Common myeloid progenitor, CD34-positive (primary cell): ENCODE measurements around the gene CD34.

ENCODE experiments used
- CTCF ChIA-PET: fragments of 350-600 bp; sonication (Branson Sonifier 250); formaldehyde crosslinking; loops from one replicate; lab custom pipeline; 2021; ENCODE audit warnings: antibody characterized with exemption; lab: Charles Lee
- POLR2A ChIA-PET: fragments of 350-600 bp; sonication (Branson Sonifier 250); formaldehyde crosslinking; loops from one replicate; lab custom pipeline; 2021; ENCODE audit warnings: antibody characterized with exemption; lab: Charles Lee
- DNase-seq, 3 donors: peaks; one replicate each; pipeline versions ENCODE4 v3.0.0 to v3.0.0-alpha.2; 2013
- H3K27ac ChIP-seq, 2 experiments: 1 replicate in 1 of 2; 2 replicates in 1 of 2; pipeline ENCODE4 v1.7.0; 2013; ENCODE audit warnings: inconsistent platforms in 2 of 2, low read length in 2 of 2, mild to moderate bottlenecking in 2 of 2, low read depth in 1 of 2, moderate library complexity in 1 of 2; ENCODE audit not compliant: severe bottlenecking in 2 of 2, insufficient read depth in 1 of 2, poor library complexity in 1 of 2
- H3K27me3 ChIP-seq, 5 experiments: replicated peaks in 2 of 5; 1 replicate in 3 of 5; 2 replicates in 2 of 5; pipeline versions ENCODE4 v1.6.1 to v1.7.0; 2013; ENCODE audit warnings: low read length in 4 of 5, mild to moderate bottlenecking in 2 of 5, moderate library complexity in 2 of 5, inconsistent platforms in 1 of 5; ENCODE audit not compliant: insufficient read depth in 5 of 5, control insufficient read depth in 4 of 5
- H3K36me3 ChIP-seq, 4 experiments: 1 replicate in 2 of 4; 2 replicates in 2 of 4; pipeline versions ENCODE4 v1.6.1 to v1.7.0; 2013; ENCODE audit warnings: low read length in 3 of 4, control low read depth in 1 of 4, mild to moderate bottlenecking in 1 of 4; ENCODE audit not compliant: control insufficient read depth in 4 of 4, insufficient read depth in 4 of 4
- H3K4me1 ChIP-seq, 4 experiments: 1 replicate in 3 of 4; 2 replicates in 1 of 4; pipeline versions ENCODE4 v1.6.1 to v1.7.1; 2013; ENCODE audit warnings: low read length in 3 of 4, mild to moderate bottlenecking in 3 of 4, control low read depth in 1 of 4, inconsistent platforms in 1 of 4, moderate library complexity in 1 of 4; ENCODE audit not compliant: control insufficient read depth in 4 of 4, insufficient read depth in 4 of 4; ENCODE audit errors: control extremely low read depth in 1 of 4
- H3K4me3 ChIP-seq, 7 experiments: 1 replicate in 4 of 7; 2 replicates in 3 of 7; pipeline versions ENCODE4 v1.5.1 to v1.7.0; 2013; ENCODE audit warnings: mild to moderate bottlenecking in 7 of 7, low read length in 6 of 7, moderate library complexity in 6 of 7, inconsistent platforms in 2 of 7, low read depth in 2 of 7, control low read depth in 1 of 7; ENCODE audit not compliant: insufficient read depth in 4 of 7, control insufficient read depth in 1 of 7; ENCODE audit errors: extremely low read depth in 1 of 7
- H3K9me3 ChIP-seq, 5 experiments: 1 replicate in 4 of 5; 2 replicates in 1 of 5; pipeline versions ENCODE4 v1.6.1 to v1.7.1; 2013; ENCODE audit warnings: low read length in 4 of 5, mild to moderate bottlenecking in 2 of 5, inconsistent platforms in 1 of 5, low read depth in 1 of 5, moderate library complexity in 1 of 5; ENCODE audit not compliant: control insufficient read depth in 4 of 5, insufficient read depth in 2 of 5; ENCODE audit errors: control extremely low read depth in 1 of 5
- WGBS: methylation state at CpG from one replicate; pipeline ENCODE4 v1.1.5; 2013; ENCODE audit not compliant: insufficient coverage; 5-methylcytosine and 5-hydroxymethylcytosine counted together

Gene CD34

DNA sequence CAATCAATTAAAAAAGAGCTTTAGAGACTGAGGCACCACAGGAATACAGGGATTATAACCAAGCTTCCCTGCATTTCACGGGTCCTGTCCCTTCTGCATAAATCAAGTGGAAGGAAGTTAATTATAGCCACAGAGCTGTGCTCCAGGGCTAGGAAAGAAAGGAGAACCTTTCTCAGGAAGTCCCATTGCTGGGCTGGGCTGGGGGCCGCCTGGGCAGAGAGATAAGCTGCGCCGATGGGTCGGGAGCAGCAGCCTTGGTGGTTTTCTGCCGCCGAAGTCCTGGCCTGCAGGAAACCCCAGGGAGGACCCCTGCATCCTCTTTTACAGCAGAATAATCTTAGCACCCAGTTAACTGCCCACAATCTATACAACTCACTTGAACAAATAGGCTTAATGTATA, 12.6 kb upstream of the CD34 start:
- WGBS = 0% methylated on average over 5 of the region's 7 CpGs
- ChIA-PET CTCF (interaction anchor here (1.1 to 7.4 kb wide), 12 partner anchors 13 to 92 kb away, joined by 3 to 83 read pairs (median 7); partner anchors contain the start of gene CD34), POLR2A (interaction anchor here (0.8 to 3.1 kb wide), 3 partner anchors 11 to 39 kb away, joined by 3 to 12 read pairs (median 10); no protein-coding TSS in a partner anchor)
- peak overlapping the region in 6 of 7 experiments; percentile 21 to 61 (median 30) for H3K4me3 ChIP-seq
- peaks cover 40 to 81% (median 71%) of the 10 kb centered on the region in 4 experiments for H3K4me1 ChIP-seq
- peak overlapping the region; percentile 27 to 46 for H3K27ac ChIP-seq
- H3K9me3 ChIP-seq = no peaks in the 10 kb centered on the region
- no peaks in the 10 kb centered on the region for H3K27me3 ChIP-seq
- no peaks in the 10 kb centered on the region for H3K36me3 ChIP-seq
- peak; percentile 95 to 98 (median 96) for DNase-seq

DNA sequence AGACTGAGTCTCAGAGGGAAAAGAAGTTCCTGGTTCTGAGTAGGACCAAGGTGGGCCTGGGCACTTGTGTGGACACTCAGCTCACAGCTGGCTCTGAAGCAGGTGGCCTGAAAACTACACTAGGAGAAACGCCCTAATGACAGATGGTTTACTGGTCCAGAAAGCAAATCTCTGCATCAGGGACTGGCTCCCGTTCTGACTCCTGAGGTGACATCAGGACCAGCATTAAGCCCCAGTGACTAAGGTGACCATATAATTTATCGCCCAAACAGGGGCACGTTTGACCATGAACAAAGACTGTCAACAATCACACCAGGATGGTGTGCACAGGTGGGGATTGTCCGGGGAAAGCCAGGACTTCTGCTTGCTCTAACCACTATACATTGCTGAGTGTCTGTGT, 12.2 kb upstream of the CD34 start:
- 18% methylated on average over 4 of the region's 5 CpGs for WGBS
- CTCF ChIA-PET = interaction anchor here (1.1 to 7.4 kb wide), 13 partner anchors 13 to 92 kb away, joined by 3 to 83 read pairs (median 7); partner anchors contain the start of gene CD34
- no peak for DNase-seq
- POLR2A ChIA-PET = interaction anchor here (0.7 to 3.1 kb wide), 4 partner anchors 9 to 40 kb away, joined by 3 to 12 read pairs (median 6); no protein-coding TSS in a partner anchor
- no peaks in the 10 kb centered on the region for H3K36me3 ChIP-seq
- H3K27me3 ChIP-seq = no peaks in the 10 kb centered on the region
- H3K4me3 ChIP-seq = peak overlapping the region in 6 of 7 experiments; percentile 21 to 54 (median 30)
- H3K9me3 ChIP-seq = no peaks in the 10 kb centered on the region
- H3K4me1 ChIP-seq = peaks cover 44 to 86% (median 75%) of the 10 kb centered on the region in 4 experiments
- H3K27ac ChIP-seq = no peak overlapping the region

- WGBS = 49% methylated on average over 6 of the region's 8 CpGs
- H3K9me3 ChIP-seq = no peaks in the 10 kb centered on the region
- H3K27me3 ChIP-seq = no peaks in the 10 kb centered on the region
- H3K4me3 ChIP-seq = peak overlapping the region in 1 of 7 experiments; percentile 54
- H3K27ac ChIP-seq = peak overlapping the region in 1 of 2 experiments; percentile 17
- ChIA-PET POLR2A (interaction anchor here (0.7 to 3.1 kb wide), 2 partner anchors 9 to 20 kb away, joined by 3 to 10 read pairs; no protein-coding TSS in a partner anchor), CTCF (interaction anchor here (0.8 to 7.4 kb wide), 14 partner anchors 12 to 94 kb away, joined by 3 to 83 read pairs (median 5); partner anchors contain the start of gene CD34)
- no peaks in the 10 kb centered on the region for H3K36me3 ChIP-seq
- DNase-seq = no peak
- H3K4me1 ChIP-seq = peaks cover 48 to 88% (median 81%) of the 10 kb centered on the region in 4 experiments
These were observed 11.6 kb upstream of the CD34 start for GRCh38 chr1:207922554-207922953.

DNA sequence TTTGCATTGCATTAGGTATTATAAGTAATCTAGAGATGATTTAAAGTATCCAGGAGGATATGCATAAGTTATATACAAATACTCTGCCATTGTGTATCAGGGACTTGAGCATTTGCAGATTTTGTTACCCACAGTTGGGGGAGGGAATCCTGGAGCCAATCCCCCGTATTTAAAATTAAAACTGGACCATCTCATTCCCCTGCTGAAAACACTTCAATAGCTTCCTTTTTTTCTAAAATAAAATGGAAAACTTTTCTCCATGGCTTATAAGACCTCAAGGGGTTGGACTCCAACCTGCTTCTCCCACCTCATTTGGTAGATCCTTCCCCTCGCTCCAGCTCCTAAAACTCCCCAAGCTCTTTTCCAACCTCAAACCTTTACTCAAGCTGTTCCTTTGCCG, 10.4 kb upstream of the CD34 start:
- H3K4me3 ChIP-seq = no peak overlapping the region
- ChIA-PET POLR2A (interaction anchor here (3.1 kb wide), 1 partner anchor 21 kb away, joined by 10 read pairs; no protein-coding TSS in a partner anchor), CTCF (interaction anchor here (0.6 to 7.4 kb wide), 10 partner anchors 11 to 50 kb away, joined by 3 to 83 read pairs (median 6); partner anchors contain the start of gene CD34)
- 88% methylated on average over 2 of the region's 3 CpGs for WGBS
- DNase-seq = no peak
- no peaks in the 10 kb centered on the region for H3K27me3 ChIP-seq
- H3K9me3 ChIP-seq = no peaks in the 10 kb centered on the region
- H3K4me1 ChIP-seq = peaks cover 48 to 92% (median 83%) of the 10 kb centered on the region in 4 experiments
- H3K36me3 ChIP-seq = no peaks in the 10 kb centered on the region
- no peak overlapping the region for H3K27ac ChIP-seq

DNA sequence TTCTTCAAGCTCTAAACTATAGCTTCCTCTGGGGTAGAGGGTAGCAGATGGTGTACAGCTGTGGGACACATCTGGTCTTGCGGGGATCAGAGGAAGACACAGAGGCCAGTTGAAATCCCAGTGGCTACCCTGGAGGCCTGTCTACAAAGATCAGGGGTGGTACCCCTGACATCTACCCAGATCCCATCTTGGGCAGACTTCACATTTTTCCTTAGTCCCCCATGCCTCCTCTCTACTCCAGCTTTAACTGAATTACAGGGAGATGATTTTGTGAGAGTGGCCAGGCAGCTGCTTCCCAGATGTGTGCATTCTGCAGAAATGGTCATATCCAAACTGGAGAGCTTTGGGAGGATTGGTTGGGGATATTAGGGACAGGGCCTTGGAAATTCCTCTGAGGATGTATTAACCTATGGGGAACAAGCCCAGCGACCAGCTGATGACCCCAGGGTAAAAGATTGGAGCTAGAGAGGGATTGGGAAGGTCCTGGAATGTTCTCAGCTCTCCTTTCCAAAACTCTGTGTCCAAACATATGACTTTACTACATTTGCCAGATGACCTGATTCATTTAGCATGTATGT, 9.6 kb upstream of the CD34 start:
- Histone ChIP-seq H3K9me3 (no peaks in the 10 kb centered on the region), H3K27me3 (no peaks in the 10 kb centered on the region), H3K4me3 (peak overlapping the region in 1 of 7 experiments; percentile 1), H3K36me3 (no peaks in the 10 kb centered on the region), H3K27ac (no peak overlapping the region), H3K4me1 (peaks cover 48 to 92% (median 82%) of the 10 kb centered on the region in 4 experiments)
- no peak for DNase-seq
- ChIA-PET CTCF (interaction anchor here (0.6 to 7.4 kb wide), 18 partner anchors 10 to 50 kb away, joined by 3 to 83 read pairs (median 5); partner anchors contain the start of gene CD34), POLR2A (no interaction called here)
- WGBS = 67% methylated on average over 1 of the region's 2 CpGs

- DNase-seq = peak in 2 of 3 donors; percentile 52 to 69
- ChIA-PET POLR2A (no interaction called here), CTCF (interaction anchor here (0.6 to 7.4 kb wide), 13 partner anchors 9 to 44 kb away, joined by 3 to 83 read pairs (median 5); partner anchors contain the start of gene CD34)
- Histone ChIP-seq H3K27me3 (no peaks in the 10 kb centered on the region), H3K4me1 (peaks cover 47 to 90% (median 78%) of the 10 kb centered on the region in 4 experiments), H3K9me3 (no peaks in the 10 kb centered on the region), H3K27ac (no peak overlapping the region), H3K36me3 (no peaks in the 10 kb centered on the region), H3K4me3 (peak overlapping the region in 3 of 7 experiments; percentile 2 to 60 (median 12))
- WGBS = 52% methylated on average over 2 of the region's 2 CpGs
These were observed 8.7 kb upstream of the CD34 start for GRCh38 chr1:207919523-207920170.
